ENCODE data around the gene PLB1.

The PLB1 gene

GRCh38 chr2:28450901-28451565 is 44.8 kb upstream of the PLB1 start:
- TF ChIP-seq EGR1 (IDR thresholded peaks at IDR 0.05), result no peak
- TF ChIP-seq ZBTB7A (IDR thresholded peaks at IDR 0.05; ENCODE audit: low read depth), result no peak
- TF ChIP-seq EP300 (IDR thresholded peaks at IDR 0.05; ENCODE audit: borderline replicate concordance), result no peak
- TF ChIP-seq CREB1 (IDR thresholded peaks at IDR 0.05; ENCODE audit: low read depth), result no peak
- TF ChIP-seq, protein P1, sequence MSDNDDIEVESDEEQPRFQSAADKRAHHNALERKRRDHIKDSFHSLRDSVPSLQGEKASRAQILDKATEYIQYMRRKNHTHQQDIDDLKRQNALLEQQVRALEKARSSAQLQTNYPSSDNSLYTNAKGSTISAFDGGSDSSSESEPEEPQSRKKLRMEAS (IDR thresholded peaks at IDR 0.05), result no peak
- TF ChIP-seq TCF12 (IDR thresholded peaks at IDR 0.05; ENCODE audit: low read depth), result no peak

DNA sequence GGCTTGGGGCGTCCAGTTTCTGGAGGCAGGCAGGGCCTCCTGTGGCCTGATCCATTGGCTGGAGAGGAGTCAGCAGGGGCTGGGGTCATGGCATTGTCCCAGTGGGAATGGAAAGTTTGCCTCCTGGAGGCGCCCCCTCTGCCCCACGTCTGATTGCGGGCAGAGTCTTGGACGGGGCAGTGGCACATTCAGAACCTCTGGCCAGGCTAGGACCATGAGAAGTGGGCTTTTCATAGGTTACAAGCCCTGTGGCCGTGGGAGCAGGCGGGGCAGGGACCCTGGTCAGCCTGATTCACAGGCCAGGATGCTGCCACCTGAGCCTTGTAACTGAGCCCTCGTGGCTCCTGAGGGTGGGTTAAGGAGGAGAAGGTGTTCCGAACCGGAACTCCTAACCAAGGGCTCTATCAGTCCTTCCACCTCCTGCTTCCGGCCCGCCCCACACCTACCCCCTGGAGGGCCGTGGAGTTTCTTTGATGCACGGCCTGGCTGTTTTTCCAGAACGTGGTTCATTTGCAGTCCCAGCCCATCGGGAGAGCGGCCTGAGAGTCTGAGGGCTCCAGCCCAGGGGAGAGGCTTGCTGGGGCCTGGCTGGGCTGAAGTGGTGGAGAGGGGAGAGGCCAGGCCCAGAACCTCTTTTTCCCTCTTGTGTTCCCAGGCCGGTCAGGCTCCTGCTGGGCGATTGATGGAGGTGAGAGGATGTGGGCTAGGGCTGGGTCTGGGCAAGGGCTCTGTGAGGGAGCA is 43.9 kb upstream of the PLB1 start:
- TF ChIP-seq, protein P1 (IDR thresholded peaks at IDR 0.05), result no peak
- TF ChIP-seq REST (IDR thresholded peaks at IDR 0.05; ENCODE audit: low read depth) (no peak), NFIC (IDR thresholded peaks at IDR 0.05) (no peak), CREB1 (IDR thresholded peaks at IDR 0.05; ENCODE audit: low read depth) (no peak), TCF12 (IDR thresholded peaks at IDR 0.05; ENCODE audit: low read depth) (no peak), TEAD4 (IDR thresholded peaks at IDR 0.05) (no peak), TAF1 (IDR thresholded peaks at IDR 0.05; ENCODE audit: low read depth) (no peak)

GRCh38 chr2:28452534-28453081 is 43.3 kb upstream of the PLB1 start:
- TF ChIP-seq REST (IDR thresholded peaks at IDR 0.05; ENCODE audit: low read depth), result no peak
- no peak for TF ChIP-seq ZBTB7A (IDR thresholded peaks at IDR 0.05; ENCODE audit: low read depth)
- no peak for TF ChIP-seq FOXM1 (IDR thresholded peaks at IDR 0.05; ENCODE audit: borderline replicate concordance, low read depth)
- TF ChIP-seq TEAD4 (IDR thresholded peaks at IDR 0.05), result no peak
- no peak for TF ChIP-seq EP300 (IDR thresholded peaks at IDR 0.05; ENCODE audit: borderline replicate concordance)
- TF ChIP-seq RAD21 (IDR thresholded peaks at IDR 0.05; ENCODE audit: low read depth), result peak; percentile 98
- TF ChIP-seq YY1 (IDR thresholded peaks at IDR 0.05; ENCODE audit: low read depth), result no peak
- TF ChIP-seq CEBPB (IDR thresholded peaks at IDR 0.05), result no peak

- TF ChIP-seq, protein P2, sequence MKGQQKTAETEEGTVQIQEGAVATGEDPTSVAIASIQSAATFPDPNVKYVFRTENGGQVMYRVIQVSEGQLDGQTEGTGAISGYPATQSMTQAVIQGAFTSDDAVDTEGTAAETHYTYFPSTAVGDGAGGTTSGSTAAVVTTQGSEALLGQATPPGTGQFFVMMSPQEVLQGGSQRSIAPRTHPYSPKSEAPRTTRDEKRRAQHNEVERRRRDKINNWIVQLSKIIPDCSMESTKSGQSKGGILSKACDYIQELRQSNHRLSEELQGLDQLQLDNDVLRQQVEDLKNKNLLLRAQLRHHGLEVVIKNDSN (IDR thresholded peaks at IDR 0.05), result no peak
These were observed 42.5 kb upstream of the PLB1 start for GRCh38 chr2:28453396-28453795.

GRCh38 chr2:28454016-28454930 is 41.6 kb upstream of the PLB1 start:
- TF ChIP-seq TCF12 (IDR thresholded peaks at IDR 0.05; ENCODE audit: low read depth), result no peak
- TF ChIP-seq, protein P1 (IDR thresholded peaks at IDR 0.05), result no peak
- no peak for TF ChIP-seq RAD21 (IDR thresholded peaks at IDR 0.05; ENCODE audit: low read depth)
- no peak for TF ChIP-seq REST (IDR thresholded peaks at IDR 0.05; ENCODE audit: low read depth)
- no peak for TF ChIP-seq ZBTB7A (IDR thresholded peaks at IDR 0.05; ENCODE audit: low read depth)
- TF ChIP-seq NFIC (IDR thresholded peaks at IDR 0.05), result no peak
- TF ChIP-seq EGR1 (IDR thresholded peaks at IDR 0.05), result no peak
- TF ChIP-seq CREB1 (IDR thresholded peaks at IDR 0.05; ENCODE audit: low read depth), result no peak
- no peak for TF ChIP-seq TEAD4 (IDR thresholded peaks at IDR 0.05)
- no peak for TF ChIP-seq TAF1 (IDR thresholded peaks at IDR 0.05; ENCODE audit: low read depth)
- TF ChIP-seq YY1 (IDR thresholded peaks at IDR 0.05; ENCODE audit: low read depth), result no peak
- no peak for TF ChIP-seq EP300 (IDR thresholded peaks at IDR 0.05; ENCODE audit: borderline replicate concordance)
- TF ChIP-seq FOXM1 (IDR thresholded peaks at IDR 0.05; ENCODE audit: borderline replicate concordance, low read depth), result no peak
- no peak for TF ChIP-seq CEBPB (IDR thresholded peaks at IDR 0.05)
- TF ChIP-seq, protein P2 (IDR thresholded peaks at IDR 0.05), result no peak
